CD4-positive, alpha-beta T cell treated with Interferon alpha-2 for 1 hour (primary cell): ENCODE data around the gene C1orf226.

ENCODE experiments used
- DNase-seq, 2 donors: peaks; one replicate each; pipeline ENCODE4 v3.0.0-alpha.2; 2020 to 2022

Gene C1orf226

DNA sequence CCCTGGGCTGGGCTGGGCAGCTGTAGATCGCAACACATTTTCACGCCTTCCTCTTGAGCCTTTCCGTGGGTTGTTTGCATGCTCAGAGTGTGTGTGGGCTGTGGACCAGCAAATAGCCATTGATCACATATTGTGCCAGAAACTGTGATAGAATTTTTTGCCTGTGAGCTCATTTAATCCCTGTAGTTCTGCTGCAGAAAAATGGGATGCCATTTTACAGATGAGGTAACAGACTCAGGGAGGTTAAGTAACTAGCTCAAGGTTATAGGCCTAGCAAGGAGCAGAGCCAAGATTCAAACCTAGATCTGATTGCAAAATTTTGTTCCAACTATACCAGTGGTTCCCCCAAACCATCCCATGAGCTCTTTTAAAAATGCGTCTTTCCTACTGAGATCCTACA is 15.4 kb upstream of the C1orf226 start:
- DNase-seq = no peak

- DNase-seq = no peak
These were observed 14.9 kb upstream of the C1orf226 start for GRCh38 chr1:162366671-162367070.

DNA sequence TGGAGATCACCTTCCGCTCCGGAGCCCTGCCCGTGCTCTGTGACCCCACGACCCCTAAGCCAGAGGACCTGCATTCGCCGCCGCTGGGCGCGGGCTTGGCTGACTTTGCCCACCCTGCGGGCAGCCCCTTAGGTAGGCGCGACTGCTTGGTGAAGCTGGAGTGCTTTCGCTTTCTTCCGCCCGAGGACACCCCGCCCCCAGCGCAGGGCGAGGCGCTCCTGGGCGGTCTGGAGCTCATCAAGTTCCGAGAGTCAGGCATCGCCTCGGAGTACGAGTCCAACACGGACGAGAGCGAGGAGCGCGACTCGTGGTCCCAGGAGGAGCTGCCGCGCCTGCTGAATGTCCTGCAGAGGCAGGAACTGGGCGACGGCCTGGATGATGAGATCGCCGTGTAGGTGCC is 14.5 kb upstream of the C1orf226 start:
- DNase-seq = no peak

DNA sequence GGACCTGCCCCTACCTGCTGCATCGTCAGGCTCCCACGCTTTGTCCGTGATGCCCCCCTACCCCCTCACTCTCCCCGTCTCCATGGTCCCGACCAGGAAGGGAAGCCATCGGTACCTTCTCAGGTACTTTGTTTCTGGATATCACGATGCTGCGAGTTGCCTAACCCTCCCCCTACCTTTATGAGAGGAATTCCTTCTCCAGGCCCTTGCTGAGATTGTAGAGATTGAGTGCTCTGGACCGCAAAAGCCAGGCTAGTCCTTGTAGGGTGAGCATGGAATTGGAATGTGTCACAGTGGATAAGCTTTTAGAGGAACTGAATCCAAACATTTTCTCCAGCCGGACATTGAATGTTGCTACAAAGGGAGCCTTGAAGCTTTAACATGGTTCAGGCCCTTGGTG is 13.8 kb upstream of the C1orf226 start:
- DNase-seq = no peak

DNA sequence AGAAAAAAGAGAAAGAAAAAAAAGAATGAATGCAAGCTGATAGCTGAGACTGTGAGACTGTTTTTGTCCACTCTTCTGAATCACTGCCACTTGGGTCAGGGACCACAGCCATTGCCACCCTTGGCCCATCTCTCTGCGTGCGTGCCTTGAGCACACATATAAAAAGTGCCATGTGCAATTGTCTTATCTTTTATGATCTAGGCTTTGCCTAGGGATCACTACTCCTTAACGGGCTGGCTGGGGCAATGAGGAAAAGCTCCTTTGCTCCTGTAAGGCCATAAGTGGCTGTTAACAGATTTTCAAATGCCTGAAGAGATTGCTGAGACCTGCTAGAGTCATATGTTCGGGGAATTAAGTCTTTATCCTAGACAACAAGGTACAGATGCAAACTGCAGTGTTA is 13.1 kb upstream of the C1orf226 start:
- no peak for DNase-seq

GRCh38 chr1:162369571-162369970 is 12.0 kb upstream of the C1orf226 start:
- no peak for DNase-seq

- no peak for DNase-seq
These were observed 11.4 kb upstream of the C1orf226 start for GRCh38 chr1:162370161-162370560.

DNA sequence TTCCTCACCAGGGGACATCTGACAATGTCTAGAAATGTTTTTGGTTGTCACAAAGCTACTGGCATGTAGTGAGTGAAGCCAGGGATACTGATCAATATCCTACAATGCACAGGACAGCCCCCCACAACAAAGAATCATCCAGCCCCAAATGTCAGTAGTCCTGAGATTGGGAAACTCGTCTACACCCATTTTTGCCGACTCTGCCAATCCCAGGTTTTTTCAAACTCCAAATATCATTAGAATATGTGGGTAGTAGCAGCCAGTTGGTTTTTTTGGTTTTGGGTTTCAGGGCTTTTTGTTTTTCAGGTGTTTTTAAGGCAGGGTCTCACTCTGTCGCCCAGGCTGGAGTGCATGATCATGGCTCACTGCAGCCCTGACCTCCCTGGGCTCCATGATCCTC is 10.8 kb upstream of the C1orf226 start:
- DNase-seq = no peak

- DNase-seq = no peak
These were observed 9.9 kb upstream of the C1orf226 start for GRCh38 chr1:162371611-162372010.

- no peak for DNase-seq
These were observed 9.1 kb upstream of the C1orf226 start for GRCh38 chr1:162372159-162373071.

DNA sequence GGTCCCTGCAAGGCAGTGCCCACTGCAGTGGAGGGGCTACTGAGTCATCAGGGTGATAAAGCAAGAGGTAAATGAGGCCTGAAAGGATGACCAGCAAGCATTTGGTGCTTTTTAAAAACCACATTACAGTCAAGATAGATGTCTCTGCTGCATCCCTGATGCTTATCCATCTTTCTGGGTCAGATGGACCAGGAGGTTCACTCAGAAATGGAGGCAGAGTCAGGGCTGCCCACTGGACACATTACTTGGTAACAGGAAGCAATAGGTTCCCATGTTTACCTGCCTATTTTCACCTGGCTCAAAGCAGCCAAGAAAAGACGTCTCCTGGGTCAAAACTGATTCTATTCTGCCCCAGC is 8.5 kb upstream of the C1orf226 start:
- no peak for DNase-seq

- no peak for DNase-seq
These were observed 7.8 kb upstream of the C1orf226 start for GRCh38 chr1:162373541-162374260.

DNA sequence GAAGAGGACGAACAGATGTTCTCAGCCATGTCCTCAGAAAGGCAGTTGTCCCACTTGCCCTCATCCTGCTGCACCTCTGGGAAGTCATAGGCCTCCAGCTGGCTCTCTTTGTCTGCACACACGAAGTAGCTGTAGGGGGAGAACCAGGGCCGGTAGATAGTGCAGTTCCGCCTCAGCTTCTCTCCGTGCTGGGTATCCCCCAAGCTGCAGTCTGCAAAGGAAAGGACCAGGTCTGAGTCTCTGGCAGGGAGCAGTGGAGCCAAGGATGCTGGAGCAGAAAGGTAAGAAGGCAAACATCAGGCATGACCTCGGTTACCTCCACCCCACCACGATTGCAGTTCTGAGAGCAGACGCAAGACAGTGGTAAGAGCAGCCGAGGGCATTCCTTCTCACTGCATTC is 7.1 kb upstream of the C1orf226 start:
- DNase-seq = no peak

- no peak for DNase-seq
These were observed 6.1 kb upstream of the C1orf226 start for GRCh38 chr1:162375463-162375862.

GRCh38 chr1:162376691-162377090 is 4.8 kb upstream of the C1orf226 start, which contains the start of gene SPATA46:
TSS of gene SPATA46 (minus strand) at chr1:162376854. CDS start at chr1:162376790, 64 bp downstream.
- no peak for DNase-seq

GRCh38 chr1:162380061-162380846 is 1.3 kb upstream of the C1orf226 start:
- no peak for DNase-seq

GRCh38 chr1:162381941-162382750 is 618 bp downstream of the C1orf226 start:
- no peak for DNase-seq

DNA sequence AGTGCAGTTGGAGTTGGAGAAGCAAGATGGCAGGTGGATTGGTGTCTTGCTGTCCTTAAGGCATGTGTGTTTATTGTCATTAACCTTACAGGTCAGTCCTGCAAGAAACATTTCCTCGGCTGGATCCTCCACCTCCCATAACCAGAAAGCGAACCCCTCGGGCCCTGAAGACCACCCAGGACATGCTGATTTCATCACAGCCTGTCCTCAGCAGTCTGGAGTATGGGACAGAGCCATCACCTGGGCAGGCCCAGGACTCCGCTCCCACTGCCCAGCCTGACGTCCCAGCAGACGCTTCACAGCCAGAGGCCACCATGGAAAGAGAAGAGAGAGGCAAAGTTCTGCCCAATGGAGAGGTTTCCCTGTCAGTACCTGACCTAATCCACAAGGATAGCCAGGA is 1.6 kb downstream of the C1orf226 start:
- DNase-seq = no peak

DNA sequence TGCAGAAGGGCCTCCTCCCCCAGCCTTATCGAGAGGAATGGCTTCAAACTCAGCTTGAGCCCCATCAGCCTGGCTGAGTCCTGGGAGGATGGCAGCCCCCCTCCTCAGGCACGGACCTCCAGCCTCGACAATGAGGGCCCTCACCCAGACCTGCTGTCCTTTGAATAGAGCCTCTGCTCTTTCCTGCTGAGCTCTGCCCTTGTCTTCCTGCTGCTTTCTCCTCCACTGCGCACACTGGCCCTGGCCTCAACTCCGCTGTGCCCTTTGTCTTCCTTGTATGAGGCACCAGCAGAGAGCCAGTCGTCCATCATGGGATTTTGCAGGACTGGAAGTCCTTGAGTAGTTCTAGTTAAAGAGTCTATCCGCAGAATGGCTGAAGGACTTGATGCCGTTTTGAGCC is 2.0 kb downstream of the C1orf226 start:
- DNase-seq = no peak

DNA sequence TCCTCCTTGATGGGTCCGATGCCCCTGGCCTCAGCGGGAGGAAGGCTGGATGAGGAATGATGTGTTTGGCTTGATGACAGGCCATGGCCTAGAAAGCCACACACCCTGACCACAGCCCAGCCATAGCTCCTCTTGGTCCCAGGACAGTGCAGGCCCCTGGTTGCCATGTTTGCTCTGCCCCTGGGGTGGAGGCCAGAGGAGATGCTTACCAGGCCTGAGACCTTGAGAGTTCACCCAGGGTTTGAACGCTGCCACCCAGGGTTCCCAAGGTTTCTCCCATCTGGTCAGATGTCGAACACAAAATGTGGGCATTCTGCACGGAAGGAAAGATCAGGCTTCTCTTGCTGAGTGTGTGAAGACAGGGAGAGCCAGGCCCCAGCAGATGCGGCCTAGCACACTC is 2.6 kb downstream of the C1orf226 start:
- no peak for DNase-seq

DNA sequence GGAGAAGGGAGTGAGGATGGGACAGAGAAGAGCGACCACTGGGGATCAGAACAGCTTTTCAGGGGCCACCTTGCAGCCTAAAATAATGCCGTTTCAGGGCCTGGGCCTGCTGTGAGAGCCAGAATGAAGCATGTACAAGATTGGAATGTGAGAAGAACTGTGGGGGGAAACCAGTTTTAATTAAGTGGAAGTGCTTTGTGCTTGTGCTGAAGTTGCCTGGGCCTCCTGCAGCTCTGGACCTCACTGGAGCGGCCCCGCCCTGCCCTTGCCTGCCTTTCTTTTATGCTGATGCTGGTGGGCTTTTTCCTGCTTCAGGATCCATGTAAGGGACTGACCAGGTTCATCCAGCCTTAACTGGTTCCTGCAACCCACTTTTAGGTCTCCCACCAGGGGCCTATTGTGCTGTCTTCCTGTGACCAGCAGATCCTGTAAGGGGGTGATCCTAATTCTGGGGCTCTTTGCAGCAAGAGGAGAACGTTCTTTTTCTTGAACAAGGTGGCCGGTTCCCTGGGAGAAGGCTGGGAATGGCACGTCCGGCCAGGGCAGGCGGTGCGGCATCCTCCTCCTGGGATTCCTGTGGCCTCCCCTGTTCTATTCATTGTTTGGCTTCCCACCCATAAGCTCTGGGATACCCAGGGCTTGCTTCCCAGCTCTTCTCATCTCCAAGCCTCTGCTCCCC is 3.2 kb downstream of the C1orf226 start:
- no peak for DNase-seq

DNA sequence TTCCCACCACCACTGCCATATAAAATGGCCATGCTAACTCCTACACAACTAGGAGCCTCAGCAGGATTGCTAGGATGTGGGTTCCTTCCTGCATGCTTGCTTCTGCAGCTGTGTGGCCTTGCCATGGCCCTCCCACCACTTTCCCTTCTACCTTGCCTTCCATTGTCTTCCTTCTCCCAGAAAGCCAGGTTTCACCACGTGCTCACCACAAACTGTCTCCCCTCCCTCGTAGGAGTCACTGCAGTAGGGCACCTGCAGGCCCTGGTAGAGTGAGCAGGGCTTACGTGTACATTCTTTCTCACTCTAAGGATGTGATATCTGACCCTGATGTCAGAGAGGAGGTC is 3.7 kb downstream of the C1orf226 start:
- DNase-seq = no peak
